HepG2 (cell line): ENCODE data around the gene PERCC1. TPM values are rescaled to one million over a fixed set of nuclear protein-coding genes. Genes with fewer than 3 reads are reported as not detected.

Experiments used
- ATAC-seq: fragments of 200-7000 bp; cut with Tn5 transposase; 3 replicates; pipeline ENCODE4 v1.9.1; 2020; ENCODE audit warnings: mild to moderate bottlenecking, moderate library complexity
- BruUV-seq: library from RNA; stranded (reverse); fragments of 400-500 nt; replicated peaks from 2 replicates; lab custom pipeline; 2021; lab: Mats Ljungman, UMichigan
- CTCF ChIA-PET: fragments of 300-600 bp; formaldehyde crosslinking; extraction: SDS; loops from one replicate; lab custom pipeline; 2021; ENCODE audit warnings: low total read pairs, inconsistent platforms, low intra/inter-chr PET ratio; lab: Yijun Ruan, JAX
- POLR2A ChIA-PET: fragments of 350-600 bp; sonication (Branson Sonifier 250); formaldehyde crosslinking; loops from one replicate; lab custom pipeline; 2020; ENCODE audit warnings: antibody characterized with exemption, inconsistent platforms; lab: Yijun Ruan, JAX
- DNase-seq: peaks from one replicate; pipeline ENCODE4 v3.0.0-alpha.2; 2015; ENCODE audit warnings: low spot score
- FAIRE-seq: peaks from 3 replicates; lab custom pipeline; 2011; peaks lifted over from hg19 to GRCh38; lab: Jason Lieb, UNC
- H2AFZ ChIP-seq: one replicate; pipeline ENCODE4 v1.6.1; 2011; ENCODE audit warnings: low read length, inconsistent platforms
- H3K27ac ChIP-seq: fragments of 300-600 bp; 3 replicates; pipeline ENCODE4 v1.8.0; 2011; ENCODE audit warnings: mixed run types, mild to moderate bottlenecking, mixed read lengths, low read length, inconsistent platforms; ENCODE audit not compliant: insufficient read depth; ENCODE audit errors: extremely low read length
- H3K27me3 ChIP-seq, 2 experiments: fragments of 200-600 bp in 1 of 2; 2 replicates in 1 of 2; 3 replicates in 1 of 2; pipeline versions ENCODE4 v1.6.0 to v1.8.0; 2011; ENCODE audit warnings: low read length in 2 of 2, mild to moderate bottlenecking in 2 of 2, moderate library complexity in 2 of 2, inconsistent platforms in 1 of 2; ENCODE audit not compliant: insufficient read depth in 2 of 2, control insufficient read depth in 1 of 2
- H3K36me3 ChIP-seq, 2 experiments: fragments of 200-600 bp in 1 of 2; replicated peaks in 1 of 2; 2 replicates in 1 of 2; 3 replicates in 1 of 2; pipeline versions ENCODE4 v1.5.1 to v1.8.0; 2011; ENCODE audit warnings: low read length in 2 of 2, inconsistent platforms in 1 of 2; ENCODE audit not compliant: insufficient read depth in 2 of 2, control insufficient read depth in 1 of 2
- H3K4me1 ChIP-seq: 2 replicates; pipeline ENCODE4 v1.5.1; 2012; ENCODE audit warnings: low read length, inconsistent platforms; ENCODE audit not compliant: insufficient read depth
- H3K4me2 ChIP-seq: 2 replicates; pipeline ENCODE4 v1.6.0; 2011; ENCODE audit warnings: low read depth, low read length, inconsistent platforms
- H3K4me3 ChIP-seq, 3 experiments: fragments of 200-600 bp in 1 of 3; sonication (generic), shearing (Covaris generic) in 1 of 3; replicated peaks in 1 of 3; 2 replicates each; pipeline ENCODE4 v1.5.1; 2011 to 2016; ENCODE audit warnings: low read length in 3 of 3, inconsistent platforms in 2 of 3, low read depth in 2 of 3, mild to moderate bottlenecking in 2 of 3, control low read depth in 1 of 3, mixed read lengths in 1 of 3; ENCODE audit not compliant: insufficient read depth in 1 of 3
- H3K79me2 ChIP-seq: one replicate; pipeline ENCODE4 v1.6.1; 2011; ENCODE audit warnings: low read length, inconsistent platforms; ENCODE audit not compliant: insufficient read depth
- H3K9ac ChIP-seq: 2 replicates; pipeline ENCODE4 v1.6.0; 2011; ENCODE audit warnings: mild to moderate bottlenecking, low read depth, low read length, inconsistent platforms; ENCODE audit not compliant: insufficient read depth
- H3K9me3 ChIP-seq: 2 replicates; pipeline ENCODE4 v1.5.1; 2012; ENCODE audit warnings: mild to moderate bottlenecking, low read length
- H4K20me1 ChIP-seq: 2 replicates; pipeline ENCODE4 v1.6.0; 2011; ENCODE audit warnings: inconsistent platforms, mild to moderate bottlenecking, low read length, moderate library complexity; ENCODE audit not compliant: insufficient read depth
- ASH2L ChIP-seq: fragments of 300-600, 200-600 bp; sonication (generic); IDR thresholded peaks from 2 replicates; pipeline ENCODE4 v1.7.0; 2017; ENCODE audit warnings: low read depth, mild to moderate bottlenecking, moderate library complexity, mixed read lengths, low read length; ENCODE audit not compliant: insufficient read length
- CTCF ChIP-seq: sonication (generic); formaldehyde crosslinking; IDR thresholded peaks from 2 replicates; pipeline ENCODE4 v1.5.0; 2020; ENCODE audit warnings: mild to moderate bottlenecking, missing genetic modification reagents, moderate library complexity
- RBFOX2 ChIP-seq: fragments of 200-400 bp; formaldehyde crosslinking; IDR thresholded peaks from 2 replicates; pipeline ENCODE4 v1.6.1; 2017; ENCODE audit warnings: low read depth, mild to moderate bottlenecking, low read length
- RXRA ChIP-seq: sonication (generic); formaldehyde crosslinking; IDR thresholded peaks from 2 replicates; pipeline ENCODE4 v1.5.1; 2020; ENCODE audit warnings: missing genetic modification reagents
- ZFP90 ChIP-seq: sonication (generic); formaldehyde crosslinking; IDR thresholded peaks from 2 replicates; pipeline ENCODE4 v1.8.0; 2022; ENCODE audit warnings: missing genetic modification reagents, mild to moderate bottlenecking, inconsistent platforms, borderline replicate concordance
- ZMYM3 ChIP-seq: sonication (generic); formaldehyde crosslinking; IDR thresholded peaks from 2 replicates; pipeline ENCODE4 v1.5.1; 2020; ENCODE audit warnings: mild to moderate bottlenecking, missing genetic modification reagents
- ZNF740 ChIP-seq: sonication (generic); formaldehyde crosslinking; IDR thresholded peaks from 2 replicates; pipeline ENCODE4 v1.4.0; 2020; ENCODE audit warnings: missing genetic modification reagents
- WGBS: methylation state at CpG from one replicate; pipeline ENCODE4 v1.1.6; 2017; ENCODE audit warnings: low lambda C conversion rate; 5-methylcytosine and 5-hydroxymethylcytosine counted together
- in situ Hi-C: cut with HindIII; loops from 2 replicates; pipeline ENCODE4 v1.10.0; 2017; ENCODE audit warnings: low pct_unique_long_range_greater_than_20kb; ENCODE audit not compliant: extremely low pct_ligation_motif_present
- intact Hi-C: fragments of 100-400 bp; cut with micrococcal nuclease; formaldehyde crosslinking; loops from one replicate; pipeline ENCODE4 v1.10.0; 2022; ENCODE audit not compliant: unreplicated experiment
- polyA plus RNA-seq, 8 experiments: library from polyadenylated mRNA; depleted of rRNA in 3 of 8; stranded (reverse) in 7 of 8; unstranded in 1 of 8; fragments of >200 nt; fragmentation: Illumina TruSeq in 4 of 8; extraction: Trizol in 4 of 8; gene quantifications; 2 replicates each; pipeline versions ENCODE4 v1.2.1 to v1.2.3, GENCODE V29; 2011 to 2016; ENCODE audit warnings: low read depth in 4 of 8, missing spikeins in 1 of 8, mixed read lengths in 1 of 8; ENCODE audit not compliant: insufficient read depth in 1 of 8
- total RNA-seq, 5 experiments: library from RNA; depleted of rRNA; stranded (reverse); fragments of >200 nt; fragmentation: Illumina TruSeq; extraction: Trizol; gene quantifications; 2 replicates each; pipeline ENCODE4 v1.2.3, GENCODE V29; 2016; ENCODE audit warnings: low read depth in 1 of 5

The PERCC1 gene
- total and polyA plus RNA-seq, 2 of the 13 experiments (the other 11 are each of a cell fraction or from before 2014, with no cell fraction given): 0.15 TPM; not detected in 1

- H3K9me3 ChIP-seq: no peaks in the 10 kb centered on the region
- H3K4me2 ChIP-seq: no peak overlapping the region
- no peaks in the 10 kb centered on the region for H4K20me1 ChIP-seq
- no peak overlapping the region for H3K27ac ChIP-seq
- no peak for TF ChIP-seq RXRA (CRISPR knock-in tag)
- no peak for TF ChIP-seq ZFP90
- no peak for TF ChIP-seq ASH2L
- peak; percentile 47; the same call in 1 of the 2 replicates for TF ChIP-seq RBFOX2
- no peaks in the 10 kb centered on the region for H3K27me3 ChIP-seq
- in situ Hi-C loops (no loop called here), intact Hi-C loops (no loop called here)
- no peak for DNase-seq
- no peaks in the 10 kb centered on the region for H3K4me1 ChIP-seq
- no peak overlapping the region for H2AFZ ChIP-seq
- BruUV-seq: no TSS peak
- peaks cover 10 to 15% of the 10 kb centered on the region in 2 experiments; a peak in 4 of 5 replicates for H3K36me3 ChIP-seq
- no peak for FAIRE-seq
- H3K79me2 ChIP-seq: no peaks in the 10 kb centered on the region
- POLR2A ChIA-PET: no interaction called here
- ATAC-seq: no peak
- no peak overlapping the region for H3K9ac ChIP-seq
- no peak overlapping the region for H3K4me3 ChIP-seq
- CTCF ChIA-PET: no interaction called here
- 97% methylated on average over 12 of the region's 38 CpGs for WGBS
Observed at GRCh38 chr16:1398826-1399581, 31.9 kb upstream of the PERCC1 start.

GRCh38 chr16:1401061-1401757 is 29.7 kb upstream of the PERCC1 start:
- no TSS peak for BruUV-seq
- Histone ChIP-seq H3K4me3 (no peak overlapping the region), H3K27me3 (no peaks in the 10 kb centered on the region), H3K27ac (no peak overlapping the region), H3K9me3 (no peaks in the 10 kb centered on the region), H3K4me2 (no peak overlapping the region), H3K79me2 (no peaks in the 10 kb centered on the region), H3K36me3 (peaks cover 10 to 11% of the 10 kb centered on the region in 2 experiments; a peak in 4 of 5 replicates), H3K9ac (no peak overlapping the region), H3K4me1 (no peaks in the 10 kb centered on the region), H2AFZ (no peak overlapping the region), H4K20me1 (no peaks in the 10 kb centered on the region)
- intact Hi-C loops: no loop called here
- POLR2A ChIA-PET: interaction anchor here (0.6 kb wide), 1 partner anchor 211 kb away, joined by 3 read pairs; the partner anchor contains the start of genes CRAMP1 and IFT140
- ATAC-seq (no peak), DNase-seq (no peak), FAIRE-seq (no peak)
- WGBS: 94% methylated on average over 22 of the region's 29 CpGs
- 0 out of 2 replicates have a peak, but pooled peaks have one; percentile 10 for TF ChIP-seq CTCF (CRISPR knock-in tag)
- 0 out of 2 replicates have a peak, but pooled peaks have one; percentile 65 for TF ChIP-seq ZNF740 (CRISPR knock-in tag)
- no peak for TF ChIP-seq ZMYM3 (CRISPR knock-in tag)
- TF ChIP-seq RBFOX2: 0 out of 2 replicates have a peak, but pooled peaks have one; percentile 21
- CTCF ChIA-PET: no interaction called here
- in situ Hi-C loops: no loop called here
